HL-60 (cell line): ENCODE measurements around the gene GRID1.

Experiments
- DNase-seq, 2 experiments: peaks; one replicate each; pipeline ENCODE4 v3.0.0-alpha.2; 2010 to 2020; ENCODE audit warnings: low read depth in 1 of 2, low spot score in 1 of 2
- H3K27ac ChIP-seq: fragments of 250-450 bp; sonication (Bioruptor Pico); replicated peaks from 2 replicates; pipeline ENCODE4 v1.5.1; 2020; ENCODE audit warnings: mild to moderate bottlenecking, moderate library complexity
- H3K27me3 ChIP-seq: fragments of 250-450 bp; sonication (Bioruptor Pico); 2 replicates; pipeline ENCODE4 v1.5.1; 2021; ENCODE audit warnings: mild to moderate bottlenecking, moderate library complexity; ENCODE audit not compliant: insufficient read depth, poor library complexity, severe bottlenecking
- H3K4me3 ChIP-seq: replicated peaks from 2 replicates; pipeline ENCODE4 v1.5.1; 2011; ENCODE audit warnings: mild to moderate bottlenecking, control low read depth, low read length; ENCODE audit not compliant: insufficient read depth
- GABPA ChIP-seq: IDR thresholded peaks from 2 replicates; pipeline ENCODE4 v1.6.1; 2012; ENCODE audit warnings: low read depth
- POLR2AphosphoS5 ChIP-seq: IDR thresholded peaks from 2 replicates; pipeline ENCODE4 v1.6.1; 2012; ENCODE audit warnings: low read depth
- SPI1 ChIP-seq: IDR thresholded peaks from 2 replicates; pipeline ENCODE4 v1.6.1; 2012; ENCODE audit warnings: low read depth, mild to moderate bottlenecking, borderline replicate concordance
- TF ChIP-seq, protein P1 (sequence below): IDR thresholded peaks from one replicate; pipeline ENCODE4 v1.5.1; 2011; ENCODE audit warnings: low read length, control low read depth, inconsistent platforms; ENCODE audit not compliant: insufficient read depth
- TF ChIP-seq, protein P2 (sequence below): IDR thresholded peaks from 2 replicates; pipeline ENCODE4 v1.6.1; 2012; ENCODE audit warnings: low read depth; ENCODE audit not compliant: insufficient replicate concordance

Gene GRID1

DNA sequence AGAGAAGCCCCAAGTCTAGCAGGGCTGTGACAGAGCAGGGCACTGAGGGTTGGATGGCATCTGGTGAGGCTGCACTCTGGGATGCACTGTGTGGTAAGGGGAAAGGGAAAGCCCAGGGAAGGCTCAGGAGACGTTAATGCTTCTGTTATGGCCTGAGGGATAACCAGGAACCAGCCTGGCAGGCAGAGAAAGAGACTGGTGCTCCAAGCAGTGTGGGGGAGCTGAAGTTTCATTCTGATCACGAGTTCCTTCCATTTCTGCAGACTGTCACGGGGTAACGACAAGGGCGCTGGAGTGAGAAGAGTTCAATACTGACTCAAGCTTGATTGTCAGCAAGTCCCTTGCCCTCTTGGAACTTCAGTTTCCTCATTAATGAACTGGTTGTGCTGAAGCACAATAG lies 730.9 kb downstream of the GRID1 start:
- no peak overlapping the region for H3K27ac ChIP-seq
- DNase-seq = no peak
- no peak for TF ChIP-seq GABPA
- TF ChIP-seq SPI1 = no peak
- TF ChIP-seq, protein P1, sequence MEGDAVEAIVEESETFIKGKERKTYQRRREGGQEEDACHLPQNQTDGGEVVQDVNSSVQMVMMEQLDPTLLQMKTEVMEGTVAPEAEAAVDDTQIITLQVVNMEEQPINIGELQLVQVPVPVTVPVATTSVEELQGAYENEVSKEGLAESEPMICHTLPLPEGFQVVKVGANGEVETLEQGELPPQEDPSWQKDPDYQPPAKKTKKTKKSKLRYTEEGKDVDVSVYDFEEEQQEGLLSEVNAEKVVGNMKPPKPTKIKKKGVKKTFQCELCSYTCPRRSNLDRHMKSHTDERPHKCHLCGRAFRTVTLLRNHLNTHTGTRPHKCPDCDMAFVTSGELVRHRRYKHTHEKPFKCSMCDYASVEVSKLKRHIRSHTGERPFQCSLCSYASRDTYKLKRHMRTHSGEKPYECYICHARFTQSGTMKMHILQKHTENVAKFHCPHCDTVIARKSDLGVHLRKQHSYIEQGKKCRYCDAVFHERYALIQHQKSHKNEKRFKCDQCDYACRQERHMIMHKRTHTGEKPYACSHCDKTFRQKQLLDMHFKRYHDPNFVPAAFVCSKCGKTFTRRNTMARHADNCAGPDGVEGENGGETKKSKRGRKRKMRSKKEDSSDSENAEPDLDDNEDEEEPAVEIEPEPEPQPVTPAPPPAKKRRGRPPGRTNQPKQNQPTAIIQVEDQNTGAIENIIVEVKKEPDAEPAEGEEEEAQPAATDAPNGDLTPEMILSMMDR = no peak
- no peak for TF ChIP-seq POLR2AphosphoS5
- TF ChIP-seq, protein P2, sequence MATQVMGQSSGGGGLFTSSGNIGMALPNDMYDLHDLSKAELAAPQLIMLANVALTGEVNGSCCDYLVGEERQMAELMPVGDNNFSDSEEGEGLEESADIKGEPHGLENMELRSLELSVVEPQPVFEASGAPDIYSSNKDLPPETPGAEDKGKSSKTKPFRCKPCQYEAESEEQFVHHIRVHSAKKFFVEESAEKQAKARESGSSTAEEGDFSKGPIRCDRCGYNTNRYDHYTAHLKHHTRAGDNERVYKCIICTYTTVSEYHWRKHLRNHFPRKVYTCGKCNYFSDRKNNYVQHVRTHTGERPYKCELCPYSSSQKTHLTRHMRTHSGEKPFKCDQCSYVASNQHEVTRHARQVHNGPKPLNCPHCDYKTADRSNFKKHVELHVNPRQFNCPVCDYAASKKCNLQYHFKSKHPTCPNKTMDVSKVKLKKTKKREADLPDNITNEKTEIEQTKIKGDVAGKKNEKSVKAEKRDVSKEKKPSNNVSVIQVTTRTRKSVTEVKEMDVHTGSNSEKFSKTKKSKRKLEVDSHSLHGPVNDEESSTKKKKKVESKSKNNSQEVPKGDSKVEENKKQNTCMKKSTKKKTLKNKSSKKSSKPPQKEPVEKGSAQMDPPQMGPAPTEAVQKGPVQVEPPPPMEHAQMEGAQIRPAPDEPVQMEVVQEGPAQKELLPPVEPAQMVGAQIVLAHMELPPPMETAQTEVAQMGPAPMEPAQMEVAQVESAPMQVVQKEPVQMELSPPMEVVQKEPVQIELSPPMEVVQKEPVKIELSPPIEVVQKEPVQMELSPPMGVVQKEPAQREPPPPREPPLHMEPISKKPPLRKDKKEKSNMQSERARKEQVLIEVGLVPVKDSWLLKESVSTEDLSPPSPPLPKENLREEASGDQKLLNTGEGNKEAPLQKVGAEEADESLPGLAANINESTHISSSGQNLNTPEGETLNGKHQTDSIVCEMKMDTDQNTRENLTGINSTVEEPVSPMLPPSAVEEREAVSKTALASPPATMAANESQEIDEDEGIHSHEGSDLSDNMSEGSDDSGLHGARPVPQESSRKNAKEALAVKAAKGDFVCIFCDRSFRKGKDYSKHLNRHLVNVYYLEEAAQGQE = no peak
- no peaks in the 10 kb centered on the region for H3K27me3 ChIP-seq
- H3K4me3 ChIP-seq = no peak overlapping the region

GRCh38 chr10:85624511-85624910 lies 742.1 kb downstream of the GRID1 start:
- Histone ChIP-seq H3K27me3 (no peaks in the 10 kb centered on the region), H3K27ac (no peak overlapping the region), H3K4me3 (no peak overlapping the region)
- no peak for TF ChIP-seq POLR2AphosphoS5
- TF ChIP-seq, protein P1 = no peak
- no peak for TF ChIP-seq GABPA
- no peak for TF ChIP-seq SPI1
- TF ChIP-seq, protein P2 = no peak
- no peak for DNase-seq

- TF ChIP-seq, protein P2 = no peak
- TF ChIP-seq, protein P1 = no peak
- TF ChIP-seq GABPA (no peak), SPI1 (no peak), POLR2AphosphoS5 (no peak)
Observed at GRCh38 chr10:85623758-85624157, 742.8 kb downstream of the GRID1 start.

More at GRCh38 chr10:85623758-85624157, 742.8 kb downstream of the GRID1 start:
- Histone ChIP-seq H3K4me3 (no peak overlapping the region), H3K27me3 (no peaks in the 10 kb centered on the region), H3K27ac (no peak overlapping the region)
- DNase-seq = no peak
